CD4-positive, alpha-beta T cell treated with Interleukin-21 for 1 hour (primary cell): ENCODE data around the gene KRI1.

ENCODE experiments used
- DNase-seq: peaks from one replicate; pipeline ENCODE4 v3.0.0-alpha.2; 2020

KRI1 gene

GRCh38 chr19:10565567-10566407 lies at the start of gene KRI1:
Gene KRI1 (minus strand): TSS chr19:10566010. CDS start chr19:10565999, 11 bp downstream.
- peak; percentile 99 for DNase-seq

GRCh38 chr19:10612499-10613119 lies 46.8 kb upstream of the KRI1 start:
- no peak for DNase-seq

- DNase-seq, result no peak
These were observed 46.1 kb upstream of the KRI1 start for GRCh38 chr19:10611907-10612306.

GRCh38 chr19:10604460-10604980 lies 38.7 kb upstream of the KRI1 start:
- DNase-seq, result no peak

- peak; percentile 79 for DNase-seq
These were observed 38.2 kb upstream of the KRI1 start for GRCh38 chr19:10603873-10604459.

- DNase-seq, result peak; percentile 93
These were observed 37.5 kb upstream of the KRI1 start for GRCh38 chr19:10603084-10603872.

- peak; percentile 90 for DNase-seq
These were observed 36.7 kb upstream of the KRI1 start for GRCh38 chr19:10602330-10603083.

GRCh38 chr19:10601999-10602329 lies 36.2 kb upstream of the KRI1 start:
- no peak for DNase-seq

- DNase-seq, result no peak
These were observed 34.3 kb upstream of the KRI1 start for GRCh38 chr19:10600149-10600548.

- no peak for DNase-seq
These were observed 28.2 kb upstream of the KRI1 start for GRCh38 chr19:10593820-10594637.

- DNase-seq, result no peak
These were observed 27.3 kb upstream of the KRI1 start for GRCh38 chr19:10593148-10593547.

- DNase-seq, result no peak
These were observed 22.0 kb upstream of the KRI1 start for GRCh38 chr19:10587839-10588150.

GRCh38 chr19:10587022-10587838 lies 21.4 kb upstream of the KRI1 start, which contains the start of gene AP1M2:
Gene AP1M2 (minus strand): TSS chr19:10587312. CDS start chr19:10587231, 81 bp downstream.
- no peak for DNase-seq

- no peak for DNase-seq
These were observed 20.6 kb upstream of the KRI1 start for GRCh38 chr19:10586396-10586795.

GRCh38 chr19:10583036-10583776 lies 17.4 kb upstream of the KRI1 start:
- DNase-seq, result no peak

GRCh38 chr19:10582091-10582490 lies 16.3 kb upstream of the KRI1 start:
- no peak for DNase-seq

GRCh38 chr19:10580979-10581631 lies 15.3 kb upstream of the KRI1 start:
- DNase-seq, result peak; percentile 91

GRCh38 chr19:10577951-10578350 lies 12.1 kb upstream of the KRI1 start:
- no peak for DNase-seq
